ENCODE data around the gene FAM3A.
A peak's percentile ranks its signal among the peaks of the same experiment; 100 is the strongest.

FAM3A gene

GRCh38 chrX:154478728-154479622 lies 37.1 kb downstream of the FAM3A start, which contains the start of gene LAGE3 (continued):
- TF ChIP-seq CSDC2 (CRISPR knock-in tag; IDR thresholded peaks at IDR 0.05) (no peak), OSR1 (CRISPR knock-in tag; IDR thresholded peaks at IDR 0.05) (no peak)

- TF ChIP-seq ARNTL (CRISPR knock-in tag; IDR thresholded peaks at IDR 0.05; ENCODE audit: borderline replicate concordance, low read depth) = no peak
- no peak for TF ChIP-seq GLIS3 (CRISPR knock-in tag; IDR thresholded peaks at IDR 0.05)
- no peak for TF ChIP-seq CSDC2 (CRISPR knock-in tag; IDR thresholded peaks at IDR 0.05)
- TF ChIP-seq ESRRG (CRISPR knock-in tag; IDR thresholded peaks at IDR 0.05) = no peak
- TF ChIP-seq POU6F1 (CRISPR knock-in tag; IDR thresholded peaks at IDR 0.05; ENCODE audit: borderline replicate concordance, low read depth) = no peak
- no peak for TF ChIP-seq ZNF8 (CRISPR knock-in tag; IDR thresholded peaks at IDR 0.05)
- no peak for TF ChIP-seq BACH2 (CRISPR knock-in tag; IDR thresholded peaks at IDR 0.05; ENCODE audit: borderline replicate concordance)
- TF ChIP-seq PATZ1 (CRISPR knock-in tag; IDR thresholded peaks at IDR 0.05; ENCODE audit: borderline replicate concordance) = no peak
- TF ChIP-seq CREB5 (CRISPR knock-in tag; IDR thresholded peaks at IDR 0.05; ENCODE audit: low read depth) = no peak
- TF ChIP-seq ZNF565 (CRISPR knock-in tag; conservative IDR thresholded peaks at IDR 0.05; ENCODE audit: low read depth) = no peak
- no peak for TF ChIP-seq ZNF70 (CRISPR knock-in tag; IDR thresholded peaks at IDR 0.05)
- peak; percentile 13 for ATAC-seq
Observed at GRCh38 chrX:154477891-154478477, 38.0 kb downstream of the FAM3A start.

- TF ChIP-seq ZFP30 (CRISPR knock-in tag; IDR thresholded peaks at IDR 0.05) = no peak
- TF ChIP-seq POU6F1 (CRISPR knock-in tag; IDR thresholded peaks at IDR 0.05; ENCODE audit: borderline replicate concordance, low read depth) = no peak
- TF ChIP-seq PPARA (CRISPR knock-in tag; IDR thresholded peaks at IDR 0.05; ENCODE audit: borderline replicate concordance) = no peak
- TF ChIP-seq ZNF70 (CRISPR knock-in tag; IDR thresholded peaks at IDR 0.05) = no peak
- TF ChIP-seq ZNF565 (CRISPR knock-in tag; conservative IDR thresholded peaks at IDR 0.05; ENCODE audit: low read depth) = no peak
- TF ChIP-seq ZFP3 (CRISPR knock-in tag; IDR thresholded peaks at IDR 0.05) = no peak
- TF ChIP-seq CSRNP3 (CRISPR knock-in tag; IDR thresholded peaks at IDR 0.05) = no peak
- no peak for TF ChIP-seq TCF4 (CRISPR knock-in tag; IDR thresholded peaks at IDR 0.05; ENCODE audit: borderline replicate concordance)
- no peak for TF ChIP-seq ISL1 (CRISPR knock-in tag; IDR thresholded peaks at IDR 0.05)
- TF ChIP-seq ESRRG (CRISPR knock-in tag; IDR thresholded peaks at IDR 0.05) = no peak
- TF ChIP-seq TSHZ2 (CRISPR knock-in tag; IDR thresholded peaks at IDR 0.05) = no peak
- TF ChIP-seq SNAI2 (CRISPR knock-in tag; IDR thresholded peaks at IDR 0.05) = no peak
- no peak for TF ChIP-seq PATZ1 (CRISPR knock-in tag; IDR thresholded peaks at IDR 0.05; ENCODE audit: borderline replicate concordance)
- ATAC-seq = no peak
Observed at GRCh38 chrX:154476821-154477220, 39.2 kb downstream of the FAM3A start.
